GM15510 (cell line): Measurements from ENCODE around the gene ZNF22.

Experiments used
- POLR2A ChIP-seq: IDR thresholded peaks from 3 replicates; pipeline ENCODE4 v1.6.1; 2011; ENCODE audit warnings: borderline replicate concordance; ENCODE audit not compliant: insufficient read length; ENCODE audit errors: extremely low read depth

Gene ZNF22

GRCh38 chr10:45053569-45054100 lies 52.9 kb downstream of the ZNF22 start:
- TF ChIP-seq POLR2A, result no peak
